Measurements from ENCODE around the gene WSB2.

WSB2 gene

GRCh38 chr12:118034429-118035189 lies 26.4 kb downstream of the WSB2 start:
- peaks cover 6% of the 10 kb centered on the region; the same call in 1 of the 2 replicates for H4K20me1 ChIP-seq (ENCODE audit: control insufficient read depth, insufficient read depth, low read depth, low read length)
- no peaks in the 10 kb centered on the region for H3K79me2 ChIP-seq (ENCODE audit: control insufficient read depth, low read length)
- H3K4me3 ChIP-seq (ENCODE audit: low read length), result peak overlapping the region; percentile 24
- H3K4me1 ChIP-seq (ENCODE audit: control insufficient read depth, low read length), result peaks cover 16% of the 10 kb centered on the region
- H3F3A ChIP-seq (ENCODE audit: control insufficient read depth, insufficient read depth), result peaks cover 5% of the 10 kb centered on the region; the same call in 1 of the 2 replicates
- H3K27me3 ChIP-seq (ENCODE audit: control insufficient read depth, low read length), result no peaks in the 10 kb centered on the region
- no peaks in the 10 kb centered on the region for H3K9me3 ChIP-seq (ENCODE audit: control insufficient read depth, insufficient read depth, low read length)
- peak overlapping the region; percentile 52 for H3K4me2 ChIP-seq (ENCODE audit: low read length)
- H3K9me2 ChIP-seq (replicated peaks; ENCODE audit: control insufficient read depth, low read length), result no peaks in the 10 kb centered on the region
- no peak overlapping the region for H3K27ac ChIP-seq (ENCODE audit: low read depth, low read length)
- TF ChIP-seq EZH2phosphoT487 (IDR thresholded peaks at IDR 0.05; ENCODE audit: borderline replicate concordance, low read length) (no peak), CTCF (IDR thresholded peaks at IDR 0.05; ENCODE audit: low read depth, low read length, poor library complexity, severe bottlenecking) (peak; percentile 15)
- peaks cover 49% of the 10 kb centered on the region for H3K36me3 ChIP-seq (ENCODE audit: control insufficient read depth, low read length)

- Histone ChIP-seq H3K4me2 (ENCODE audit: low read length) (no peak overlapping the region), H3K27me3 (ENCODE audit: control insufficient read depth, low read length) (no peaks in the 10 kb centered on the region), H3K4me1 (ENCODE audit: control insufficient read depth, low read length) (peaks cover 16% of the 10 kb centered on the region), H3K4me3 (ENCODE audit: low read length) (no peak overlapping the region), H3K9me3 (ENCODE audit: control insufficient read depth, insufficient read depth, low read length) (no peaks in the 10 kb centered on the region), H3F3A (ENCODE audit: control insufficient read depth, insufficient read depth) (peaks cover 5% of the 10 kb centered on the region; the same call in 1 of the 2 replicates), H3K27ac (ENCODE audit: low read depth, low read length) (no peak overlapping the region), H3K79me2 (ENCODE audit: control insufficient read depth, low read length) (no peaks in the 10 kb centered on the region), H3K36me3 (ENCODE audit: control insufficient read depth, low read length) (peaks cover 54% of the 10 kb centered on the region), H3K9me2 (replicated peaks; ENCODE audit: control insufficient read depth, low read length) (no peaks in the 10 kb centered on the region), H4K20me1 (ENCODE audit: control insufficient read depth, insufficient read depth, low read depth, low read length) (peaks cover 6% of the 10 kb centered on the region; the same call in 1 of the 2 replicates)
- TF ChIP-seq CTCF (IDR thresholded peaks at IDR 0.05; ENCODE audit: low read depth, low read length, poor library complexity, severe bottlenecking) (no peak), EZH2phosphoT487 (IDR thresholded peaks at IDR 0.05; ENCODE audit: borderline replicate concordance, low read length) (no peak)
Measured at GRCh38 chr12:118033902-118034301, 27.1 kb downstream of the WSB2 start.

- peaks cover 5% of the 10 kb centered on the region; the same call in 1 of the 2 replicates for H3F3A ChIP-seq (ENCODE audit: control insufficient read depth, insufficient read depth)
- H3K9me3 ChIP-seq (ENCODE audit: control insufficient read depth, insufficient read depth, low read length), result no peaks in the 10 kb centered on the region
- no peaks in the 10 kb centered on the region for H3K9me2 ChIP-seq (replicated peaks; ENCODE audit: control insufficient read depth, low read length)
- H3K4me1 ChIP-seq (ENCODE audit: control insufficient read depth, low read length), result peaks cover 16% of the 10 kb centered on the region
- H3K27ac ChIP-seq (ENCODE audit: low read depth, low read length), result no peak overlapping the region
- no peak overlapping the region for H3K4me3 ChIP-seq (ENCODE audit: low read length)
- H3K4me2 ChIP-seq (ENCODE audit: low read length), result no peak overlapping the region
- peaks cover 58% of the 10 kb centered on the region for H3K36me3 ChIP-seq (ENCODE audit: control insufficient read depth, low read length)
- H3K27me3 ChIP-seq (ENCODE audit: control insufficient read depth, low read length), result no peaks in the 10 kb centered on the region
- H3K79me2 ChIP-seq (ENCODE audit: control insufficient read depth, low read length), result no peaks in the 10 kb centered on the region
- H4K20me1 ChIP-seq (ENCODE audit: control insufficient read depth, insufficient read depth, low read depth, low read length), result peaks cover 6% of the 10 kb centered on the region; the same call in 1 of the 2 replicates
- TF ChIP-seq CTCF (IDR thresholded peaks at IDR 0.05; ENCODE audit: low read depth, low read length, poor library complexity, severe bottlenecking) (no peak), EZH2phosphoT487 (IDR thresholded peaks at IDR 0.05; ENCODE audit: borderline replicate concordance, low read length) (no peak)
Measured at GRCh38 chr12:118033323-118033722, 27.7 kb downstream of the WSB2 start.

Measured in DOHH2 (cell line).